HAP-1 (cell line): ENCODE results near the gene OR10V1.
"Not testable (repeated sequence)": the region's sequence is repeated elsewhere in the genome, so short reads cannot be mapped to it uniquely, and the experiment has no call there.

Experiments used
- DNase-seq, 2 experiments: peaks; one replicate each; pipeline ENCODE4 v3.0.0-alpha.2; 2016 to 2020; ENCODE audit warnings: low spot score in 2 of 2
- H3K27me3 ChIP-seq: fragments of 250-450 bp; sonication (Bioruptor Pico); 2 replicates; pipeline ENCODE4 v1.5.1; 2020; ENCODE audit warnings: low read depth, mild to moderate bottlenecking, moderate library complexity
- H3K36me3 ChIP-seq: fragments of 250-450 bp; sonication (Bioruptor Pico); replicated peaks from 2 replicates; pipeline ENCODE4 v1.5.1; 2020; ENCODE audit warnings: mild to moderate bottlenecking
- H3K4me1 ChIP-seq: fragments of 250-450 bp; sonication (Bioruptor Pico); 2 replicates; pipeline ENCODE4 v1.5.1; 2020; ENCODE audit warnings: mild to moderate bottlenecking
- H3K4me3 ChIP-seq: fragments of 250-450 bp; sonication (Bioruptor Pico); 2 replicates; pipeline ENCODE4 v1.5.1; 2020; ENCODE audit warnings: mild to moderate bottlenecking, moderate library complexity
- H3K9me3 ChIP-seq: fragments of 250-450 bp; sonication (Bioruptor Pico); 2 replicates; pipeline ENCODE4 v1.5.1; 2020; ENCODE audit warnings: mild to moderate bottlenecking, moderate library complexity
- in situ Hi-C: fragments of 300-500 bp; cut with MboI; formaldehyde crosslinking; loops from 3 replicates; pipeline ENCODE4 v1.14.3; 2020; ENCODE audit warnings: low sequenced_read_pairs, inconsistent platforms, mixed read lengths

OR10V1 gene

GRCh38 chr11:59730896-59731565 lies 17.4 kb upstream of the OR10V1 start:
- Histone ChIP-seq H3K4me1 (no peaks in the 10 kb centered on the region), H3K4me3 (no peak overlapping the region), H3K27me3 (no peaks in the 10 kb centered on the region), H3K9me3 (no peaks in the 10 kb centered on the region), H3K36me3 (no peaks in the 10 kb centered on the region)
- DNase-seq, result no peak
- in situ Hi-C loops, result no loop called here

- Histone ChIP-seq H3K9me3 (no peaks in the 10 kb centered on the region), H3K4me3 (no peak overlapping the region), H3K36me3 (no peaks in the 10 kb centered on the region), H3K4me1 (no peaks in the 10 kb centered on the region), H3K27me3 (no peaks in the 10 kb centered on the region)
- no peak for DNase-seq
- in situ Hi-C loops, result no loop called here
These were observed 16.2 kb upstream of the OR10V1 start for GRCh38 chr11:59729834-59730233.

GRCh38 chr11:59728913-59729312 lies 15.3 kb upstream of the OR10V1 start:
- Histone ChIP-seq H3K36me3 (no peaks in the 10 kb centered on the region), H3K4me3 (no peak overlapping the region), H3K4me1 (no peaks in the 10 kb centered on the region), H3K9me3 (no peaks in the 10 kb centered on the region), H3K27me3 (no peaks in the 10 kb centered on the region)
- in situ Hi-C loops, result no loop called here
- DNase-seq, result no peak

DNA sequence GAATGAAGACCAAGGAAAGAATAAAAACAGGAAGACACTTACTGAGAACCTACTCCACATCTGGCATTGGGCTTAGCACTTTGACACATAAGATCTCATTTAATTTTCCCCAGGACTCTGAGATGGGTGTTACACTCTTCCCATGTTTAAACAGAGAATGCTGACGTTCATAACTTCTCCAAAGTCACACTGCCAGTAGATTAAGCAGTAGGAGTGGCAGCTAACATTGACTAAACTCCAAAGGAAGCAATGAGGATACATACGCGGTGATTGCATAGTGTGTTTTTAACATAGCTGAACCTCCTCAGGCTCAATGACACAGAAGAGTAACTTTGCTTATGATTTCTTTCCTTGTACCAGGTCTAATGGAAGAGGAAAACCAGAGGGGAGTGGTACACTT lies 14.5 kb upstream of the OR10V1 start:
- Histone ChIP-seq H3K9me3 (no peaks in the 10 kb centered on the region), H3K27me3 (no peaks in the 10 kb centered on the region; the same call in 1 of the 2 replicates), H3K36me3 (no peaks in the 10 kb centered on the region), H3K4me1 (no peaks in the 10 kb centered on the region), H3K4me3 (no peak overlapping the region)
- in situ Hi-C loops, result no loop called here
- no peak for DNase-seq

- DNase-seq, result no peak
- in situ Hi-C loops, result no loop called here
- Histone ChIP-seq H3K9me3 (no peaks in the 10 kb centered on the region), H3K36me3 (no peaks in the 10 kb centered on the region), H3K27me3 (no peaks in the 10 kb centered on the region; the same call in 1 of the 2 replicates), H3K4me1 (no peaks in the 10 kb centered on the region), H3K4me3 (no peak overlapping the region)
These were observed 13.8 kb upstream of the OR10V1 start for GRCh38 chr11:59727426-59727825.

- no peaks in the 10 kb centered on the region for H3K36me3 ChIP-seq
- no peak overlapping the region for H3K4me3 ChIP-seq
- in situ Hi-C loops, result no loop called here
- no peaks in the 10 kb centered on the region for H3K9me3 ChIP-seq
- H3K4me1 ChIP-seq, result no peaks in the 10 kb centered on the region
- no peak for DNase-seq
- H3K27me3 ChIP-seq, result no peaks in the 10 kb centered on the region; the same call in 1 of the 2 replicates
These were observed 10.4 kb upstream of the OR10V1 start for GRCh38 chr11:59724066-59724465.

- in situ Hi-C loops, result no loop called here
- peaks cover 10% of the 10 kb centered on the region for H3K27me3 ChIP-seq
- no peaks in the 10 kb centered on the region for H3K9me3 ChIP-seq
- no peak for DNase-seq
- H3K36me3 ChIP-seq, result no peaks in the 10 kb centered on the region
- no peak overlapping the region for H3K4me3 ChIP-seq
- H3K4me1 ChIP-seq, result no peaks in the 10 kb centered on the region
These were observed 5.9 kb upstream of the OR10V1 start for GRCh38 chr11:59719556-59719955.

- in situ Hi-C loops, result no loop called here
- Histone ChIP-seq H3K4me1 (no peaks in the 10 kb centered on the region), H3K36me3 (no peaks in the 10 kb centered on the region)
These were observed 2.4 kb upstream of the OR10V1 start for GRCh38 chr11:59716051-59716450.

GRCh38 chr11:59710136-59710847 lies 3.4 kb downstream of the OR10V1 start:
- no peak overlapping the region for H3K4me3 ChIP-seq
- no peaks in the 10 kb centered on the region for H3K36me3 ChIP-seq
- H3K27me3 ChIP-seq, result no peaks in the 10 kb centered on the region
- in situ Hi-C loops, result no loop called here
- no peaks in the 10 kb centered on the region for H3K4me1 ChIP-seq
- DNase-seq, result no peak
- H3K9me3 ChIP-seq, result no peaks in the 10 kb centered on the region

More at GRCh38 chr11:59716051-59716450, 2.4 kb upstream of the OR10V1 start:
- no peak for DNase-seq
- Histone ChIP-seq H3K9me3 (no peaks in the 10 kb centered on the region), H3K27me3 (peaks cover 10% of the 10 kb centered on the region), H3K4me3 (no peak overlapping the region)

- H3K4me3 ChIP-seq, result no peak overlapping the region
- no peaks in the 10 kb centered on the region for H3K27me3 ChIP-seq
- no peak for DNase-seq
- no peaks in the 10 kb centered on the region for H3K36me3 ChIP-seq
- in situ Hi-C loops, result no loop called here
- no peaks in the 10 kb centered on the region for H3K4me1 ChIP-seq
- no peaks in the 10 kb centered on the region for H3K9me3 ChIP-seq
These were observed 5.1 kb downstream of the OR10V1 start for GRCh38 chr11:59708537-59708936.

- Histone ChIP-seq H3K27me3 (no peaks in the 10 kb centered on the region), H3K9me3 (no peaks in the 10 kb centered on the region), H3K4me3 (no peak overlapping the region), H3K36me3 (no peaks in the 10 kb centered on the region), H3K4me1 (no peaks in the 10 kb centered on the region)
- DNase-seq, result no peak
- in situ Hi-C loops, result no loop called here
These were observed 6.3 kb downstream of the OR10V1 start for GRCh38 chr11:59707371-59707770.

GRCh38 chr11:59706518-59707285 lies 6.9 kb downstream of the OR10V1 start:
- Histone ChIP-seq H3K36me3 (no peaks in the 10 kb centered on the region), H3K4me1 (no peaks in the 10 kb centered on the region), H3K27me3 (no peaks in the 10 kb centered on the region), H3K4me3 (no peak overlapping the region), H3K9me3 (no peaks in the 10 kb centered on the region)
- in situ Hi-C loops, result no loop called here
- DNase-seq, result no peak

DNA sequence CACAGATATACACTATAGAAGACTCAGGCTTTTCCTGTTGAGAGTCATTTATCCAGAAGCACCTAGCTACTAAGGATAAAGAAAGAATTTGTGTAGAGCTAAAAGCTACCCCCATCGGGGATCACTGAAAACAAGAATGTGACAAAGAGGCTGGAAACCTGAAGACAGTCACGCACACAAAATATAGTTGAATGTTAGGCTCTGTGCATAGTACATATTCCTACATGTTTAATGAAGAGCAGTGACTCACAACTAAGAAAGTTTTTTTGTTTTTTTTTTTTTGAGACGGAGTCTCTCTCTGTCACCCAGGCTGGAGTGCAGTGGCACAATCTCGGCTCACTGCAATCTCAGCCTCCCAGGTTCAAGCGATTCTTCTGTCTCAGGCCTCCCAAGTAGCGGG lies 8.4 kb downstream of the OR10V1 start:
- H3K27me3 ChIP-seq, result no peaks in the 10 kb centered on the region
- DNase-seq, result no peak
- H3K9me3 ChIP-seq, result no peaks in the 10 kb centered on the region
- in situ Hi-C loops, result no loop called here
- H3K36me3 ChIP-seq, result no peaks in the 10 kb centered on the region
- H3K4me3 ChIP-seq, result no peak overlapping the region
- no peaks in the 10 kb centered on the region for H3K4me1 ChIP-seq

DNA sequence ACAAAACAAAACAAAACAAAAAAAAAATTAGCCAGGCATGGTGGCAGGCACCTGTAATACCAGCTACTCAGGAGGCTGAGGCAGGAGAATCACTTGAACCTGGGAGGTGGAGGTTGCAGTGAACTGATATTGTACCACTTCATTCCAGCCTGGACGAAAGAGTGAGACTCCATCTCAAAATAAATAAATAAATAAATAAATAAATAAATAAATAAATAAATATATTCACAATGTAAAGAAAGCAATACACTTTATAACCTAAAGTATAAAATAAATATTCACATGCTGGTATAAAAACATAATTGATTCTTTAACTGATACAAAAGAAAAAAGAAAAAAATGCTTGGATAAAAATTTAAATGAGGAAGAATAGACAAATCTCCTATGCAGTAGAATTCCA lies 10.1 kb downstream of the OR10V1 start:
- H3K4me1 ChIP-seq, H3K27me3 ChIP-seq, H3K9me3 ChIP-seq, H3K4me3 ChIP-seq, H3K36me3 ChIP-seq, DNase-seq, in situ Hi-C loops: not testable (repeated sequence)
